ENCODE measurements around the gene TMPRSS11F. TPM values are rescaled to one million over a fixed set of nuclear protein-coding genes. Genes with fewer than 3 reads are reported as not detected.

TMPRSS11F gene
- total and polyA plus RNA-seq, 2 donors, result not detected

DNA sequence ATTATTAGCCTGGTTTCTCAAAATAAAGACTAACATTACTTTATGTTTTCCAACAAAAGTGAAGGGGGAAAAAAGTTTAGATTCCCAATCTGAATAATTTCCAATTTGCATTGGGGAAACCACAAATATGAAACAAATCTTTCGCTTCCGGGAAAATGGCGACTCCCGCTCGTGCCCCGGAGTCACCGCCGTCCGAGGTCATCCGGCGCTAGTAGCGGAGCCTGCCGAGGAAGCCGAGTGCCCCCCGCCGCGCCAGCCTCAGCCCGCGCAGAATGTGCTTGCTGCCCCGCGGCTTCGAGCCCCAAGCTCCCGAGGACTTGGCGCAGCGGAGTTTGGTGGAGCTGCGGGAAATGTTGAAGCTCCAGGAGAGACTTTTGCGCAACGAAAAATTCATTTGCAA is 91.4 kb downstream of the TMPRSS11F start:
- no peaks in the 10 kb centered on the region for H3K36me3 ChIP-seq (ENCODE audit: insufficient read depth)
- no peak overlapping the region for H3K4me3 ChIP-seq (ENCODE audit: low read depth, low read length)
- H3K4me1 ChIP-seq (ENCODE audit: insufficient read depth), result no peaks in the 10 kb centered on the region
- no peak for DNase-seq (ENCODE audit: extremely low spot score)
- H3K27ac ChIP-seq (ENCODE audit: low read depth), result no peak overlapping the region
- WGBS, result 97% methylated on average over 28 of the region's 28 CpGs

- H3K4me3 ChIP-seq (ENCODE audit: low read depth, low read length), result no peak overlapping the region
- no peak for DNase-seq (ENCODE audit: extremely low spot score)
- no peak overlapping the region for H3K27ac ChIP-seq (ENCODE audit: low read depth)
- WGBS, result 64% methylated on average over 2 of the region's 2 CpGs
- H3K36me3 ChIP-seq (ENCODE audit: insufficient read depth), result no peaks in the 10 kb centered on the region
- H3K4me1 ChIP-seq (ENCODE audit: insufficient read depth), result no peaks in the 10 kb centered on the region
Measured at GRCh38 chr4:68021185-68021584, 108.5 kb downstream of the TMPRSS11F start.

DNA sequence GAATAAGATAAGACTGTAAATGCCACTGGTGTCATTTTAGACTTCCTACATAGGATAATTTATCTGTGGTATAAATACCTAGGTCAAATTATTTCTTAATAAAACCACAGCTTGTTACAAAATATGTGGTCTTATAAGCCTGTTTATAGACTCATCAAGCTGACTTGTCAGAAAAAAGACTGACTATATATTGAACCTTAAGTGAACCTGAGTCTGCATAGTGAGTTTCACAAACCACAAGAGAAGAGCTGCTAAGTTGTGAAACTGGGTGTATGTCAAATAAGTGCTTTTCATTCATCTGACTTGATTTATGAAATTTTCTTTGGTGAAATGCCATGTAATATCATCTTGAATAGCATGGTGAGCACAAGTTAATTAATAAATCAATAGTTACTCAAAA is 118.0 kb downstream of the TMPRSS11F start:
- Histone ChIP-seq H3K36me3 (ENCODE audit: insufficient read depth) (no peaks in the 10 kb centered on the region), H3K27ac (ENCODE audit: low read depth) (no peak overlapping the region), H3K4me3 (ENCODE audit: low read depth, low read length) (no peak overlapping the region), H3K4me1 (ENCODE audit: insufficient read depth) (no peaks in the 10 kb centered on the region)
- DNase-seq (ENCODE audit: extremely low spot score), result no peak

Small RNA genes within 50 kb of the gene (small RNA-seq; reads per million reads assigned to genes)
- gene RNU6-95P, result not detected

Other genes with a start within 250 kb of the TMPRSS11F start
- not detected for gene TMPRSS11D, start 245.9 kb downstream of the TMPRSS11F start, total RNA-seq
- not detected for gene TMPRSS11D, start 245.9 kb downstream of the TMPRSS11F start, polyA plus RNA-seq
- not detected for gene TMPRSS11A, start 166.4 kb downstream of the TMPRSS11F start, total RNA-seq
- not detected for gene TMPRSS11A, start 166.4 kb downstream of the TMPRSS11F start, polyA plus RNA-seq
- not detected for gene TMPRSS11B, start 115.8 kb upstream of the TMPRSS11F start, total RNA-seq
- not detected for gene TMPRSS11B, start 115.8 kb upstream of the TMPRSS11F start, polyA plus RNA-seq
- 105 TPM for gene YTHDC1, start 220.2 kb upstream of the TMPRSS11F start, total RNA-seq
- 64.9 TPM for gene YTHDC1, start 220.2 kb upstream of the TMPRSS11F start, polyA plus RNA-seq